ENCODE data around the gene FOXP2.

DNA sequence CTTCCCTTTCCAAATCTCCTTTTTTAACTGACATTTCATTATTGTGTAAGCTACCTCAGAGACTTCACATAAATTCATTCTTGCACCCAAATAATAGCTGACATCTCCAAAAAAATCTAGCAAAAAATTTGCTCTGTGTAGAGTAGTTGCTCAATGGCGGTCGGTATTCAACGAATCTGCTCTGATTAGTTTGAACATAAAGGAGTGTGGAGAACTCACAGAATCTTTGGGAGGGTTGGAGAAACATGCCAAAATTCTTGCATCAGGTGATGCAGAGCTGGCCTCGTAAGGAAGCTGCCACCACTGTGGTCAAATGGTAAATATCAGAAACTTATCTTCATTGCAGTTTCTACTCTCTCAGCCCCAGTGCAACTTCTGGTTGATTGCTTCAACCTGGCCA, 306.1 kb downstream of the FOXP2 start:
- TF ChIP-seq, protein P1, sequence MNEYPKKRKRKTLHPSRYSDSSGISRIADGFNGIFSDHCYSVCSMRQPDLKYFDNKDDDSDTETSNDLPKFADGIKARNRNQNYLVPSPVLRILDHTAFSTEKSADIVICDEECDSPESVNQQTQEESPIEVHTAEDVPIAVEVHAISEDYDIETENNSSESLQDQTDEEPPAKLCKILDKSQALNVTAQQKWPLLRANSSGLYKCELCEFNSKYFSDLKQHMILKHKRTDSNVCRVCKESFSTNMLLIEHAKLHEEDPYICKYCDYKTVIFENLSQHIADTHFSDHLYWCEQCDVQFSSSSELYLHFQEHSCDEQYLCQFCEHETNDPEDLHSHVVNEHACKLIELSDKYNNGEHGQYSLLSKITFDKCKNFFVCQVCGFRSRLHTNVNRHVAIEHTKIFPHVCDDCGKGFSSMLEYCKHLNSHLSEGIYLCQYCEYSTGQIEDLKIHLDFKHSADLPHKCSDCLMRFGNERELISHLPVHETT (tag by site-specific recombination; IDR thresholded peaks at IDR 0.05) = no peak
- TF ChIP-seq ZNF768 (tag by site-specific recombination; IDR thresholded peaks at IDR 0.05) = no peak
- TF ChIP-seq FEZF1 (tag by site-specific recombination; IDR thresholded peaks at IDR 0.05) = no peak
- no peak for TF ChIP-seq RBAK (tag by site-specific recombination; IDR thresholded peaks at IDR 0.05)
- TF ChIP-seq BCL11A (tag by site-specific recombination; IDR thresholded peaks at IDR 0.05; ENCODE audit: low read depth) = no peak
- no peak for TF ChIP-seq ZBTB17 (tag by site-specific recombination; IDR thresholded peaks at IDR 0.05)
- TF ChIP-seq, protein P2, sequence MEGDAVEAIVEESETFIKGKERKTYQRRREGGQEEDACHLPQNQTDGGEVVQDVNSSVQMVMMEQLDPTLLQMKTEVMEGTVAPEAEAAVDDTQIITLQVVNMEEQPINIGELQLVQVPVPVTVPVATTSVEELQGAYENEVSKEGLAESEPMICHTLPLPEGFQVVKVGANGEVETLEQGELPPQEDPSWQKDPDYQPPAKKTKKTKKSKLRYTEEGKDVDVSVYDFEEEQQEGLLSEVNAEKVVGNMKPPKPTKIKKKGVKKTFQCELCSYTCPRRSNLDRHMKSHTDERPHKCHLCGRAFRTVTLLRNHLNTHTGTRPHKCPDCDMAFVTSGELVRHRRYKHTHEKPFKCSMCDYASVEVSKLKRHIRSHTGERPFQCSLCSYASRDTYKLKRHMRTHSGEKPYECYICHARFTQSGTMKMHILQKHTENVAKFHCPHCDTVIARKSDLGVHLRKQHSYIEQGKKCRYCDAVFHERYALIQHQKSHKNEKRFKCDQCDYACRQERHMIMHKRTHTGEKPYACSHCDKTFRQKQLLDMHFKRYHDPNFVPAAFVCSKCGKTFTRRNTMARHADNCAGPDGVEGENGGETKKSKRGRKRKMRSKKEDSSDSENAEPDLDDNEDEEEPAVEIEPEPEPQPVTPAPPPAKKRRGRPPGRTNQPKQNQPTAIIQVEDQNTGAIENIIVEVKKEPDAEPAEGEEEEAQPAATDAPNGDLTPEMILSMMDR (tag by site-specific recombination; IDR thresholded peaks at IDR 0.05) = no peak
- no peak for TF ChIP-seq KLF7 (tag by site-specific recombination; IDR thresholded peaks at IDR 0.05; ENCODE audit: borderline replicate concordance)
- TF ChIP-seq ZNF549 (tag by site-specific recombination; IDR thresholded peaks at IDR 0.05) = no peak
- TF ChIP-seq, protein P3, sequence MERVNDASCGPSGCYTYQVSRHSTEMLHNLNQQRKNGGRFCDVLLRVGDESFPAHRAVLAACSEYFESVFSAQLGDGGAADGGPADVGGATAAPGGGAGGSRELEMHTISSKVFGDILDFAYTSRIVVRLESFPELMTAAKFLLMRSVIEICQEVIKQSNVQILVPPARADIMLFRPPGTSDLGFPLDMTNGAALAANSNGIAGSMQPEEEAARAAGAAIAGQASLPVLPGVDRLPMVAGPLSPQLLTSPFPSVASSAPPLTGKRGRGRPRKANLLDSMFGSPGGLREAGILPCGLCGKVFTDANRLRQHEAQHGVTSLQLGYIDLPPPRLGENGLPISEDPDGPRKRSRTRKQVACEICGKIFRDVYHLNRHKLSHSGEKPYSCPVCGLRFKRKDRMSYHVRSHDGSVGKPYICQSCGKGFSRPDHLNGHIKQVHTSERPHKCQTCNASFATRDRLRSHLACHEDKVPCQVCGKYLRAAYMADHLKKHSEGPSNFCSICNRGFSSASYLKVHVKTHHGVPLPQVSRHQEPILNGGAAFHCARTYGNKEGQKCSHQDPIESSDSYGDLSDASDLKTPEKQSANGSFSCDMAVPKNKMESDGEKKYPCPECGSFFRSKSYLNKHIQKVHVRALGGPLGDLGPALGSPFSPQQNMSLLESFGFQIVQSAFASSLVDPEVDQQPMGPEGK (tag by site-specific recombination; IDR thresholded peaks at IDR 0.05) = no peak
- TF ChIP-seq, protein P4, sequence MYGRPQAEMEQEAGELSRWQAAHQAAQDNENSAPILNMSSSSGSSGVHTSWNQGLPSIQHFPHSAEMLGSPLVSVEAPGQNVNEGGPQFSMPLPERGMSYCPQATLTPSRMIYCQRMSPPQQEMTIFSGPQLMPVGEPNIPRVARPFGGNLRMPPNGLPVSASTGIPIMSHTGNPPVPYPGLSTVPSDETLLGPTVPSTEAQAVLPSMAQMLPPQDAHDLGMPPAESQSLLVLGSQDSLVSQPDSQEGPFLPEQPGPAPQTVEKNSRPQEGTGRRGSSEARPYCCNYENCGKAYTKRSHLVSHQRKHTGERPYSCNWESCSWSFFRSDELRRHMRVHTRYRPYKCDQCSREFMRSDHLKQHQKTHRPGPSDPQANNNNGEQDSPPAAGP (tag by site-specific recombination; IDR thresholded peaks at IDR 0.05) = no peak
- TF ChIP-seq, protein P5, sequence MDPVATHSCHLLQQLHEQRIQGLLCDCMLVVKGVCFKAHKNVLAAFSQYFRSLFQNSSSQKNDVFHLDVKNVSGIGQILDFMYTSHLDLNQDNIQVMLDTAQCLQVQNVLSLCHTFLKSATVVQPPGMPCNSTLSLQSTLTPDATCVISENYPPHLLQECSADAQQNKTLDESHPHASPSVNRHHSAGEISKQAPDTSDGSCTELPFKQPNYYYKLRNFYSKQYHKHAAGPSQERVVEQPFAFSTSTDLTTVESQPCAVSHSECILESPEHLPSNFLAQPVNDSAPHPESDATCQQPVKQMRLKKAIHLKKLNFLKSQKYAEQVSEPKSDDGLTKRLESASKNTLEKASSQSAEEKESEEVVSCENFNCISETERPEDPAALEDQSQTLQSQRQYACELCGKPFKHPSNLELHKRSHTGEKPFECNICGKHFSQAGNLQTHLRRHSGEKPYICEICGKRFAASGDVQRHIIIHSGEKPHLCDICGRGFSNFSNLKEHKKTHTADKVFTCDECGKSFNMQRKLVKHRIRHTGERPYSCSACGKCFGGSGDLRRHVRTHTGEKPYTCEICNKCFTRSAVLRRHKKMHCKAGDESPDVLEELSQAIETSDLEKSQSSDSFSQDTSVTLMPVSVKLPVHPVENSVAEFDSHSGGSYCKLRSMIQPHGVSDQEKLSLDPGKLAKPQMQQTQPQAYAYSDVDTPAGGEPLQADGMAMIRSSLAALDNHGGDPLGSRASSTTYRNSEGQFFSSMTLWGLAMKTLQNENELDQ (tag by site-specific recombination; IDR thresholded peaks at IDR 0.05; ENCODE audit: low read depth) = no peak

Data from HEK293 (cell line).